Cardiac fibroblast (primary cell): Measurements from ENCODE around the gene PUM2.
"Not testable (repeated sequence)": the region's sequence is repeated elsewhere in the genome, so short reads cannot be mapped to it uniquely, and the experiment has no call there.

Experiments
- DNase-seq, 2 donors: peaks; one replicate each; pipeline versions ENCODE4 v3.0.0 to v3.0.0-alpha.2; 2010; ENCODE audit warnings: low read depth in 2 of 2
- H3K4me3 ChIP-seq, 2 donors: replicated peaks in 1 of 2; 1 replicate in 1 of 2; 2 replicates in 1 of 2; pipeline ENCODE4 v1.5.1; 2011; ENCODE audit warnings: low read depth in 2 of 2, low read length in 2 of 2, mild to moderate bottlenecking in 2 of 2, moderate library complexity in 1 of 2
- TF ChIP-seq, protein P1 (sequence below): IDR thresholded peaks from one replicate; pipeline ENCODE4 v1.5.1; 2011; ENCODE audit warnings: low read depth, mild to moderate bottlenecking, low read length, inconsistent platforms

The PUM2 gene

DNA sequence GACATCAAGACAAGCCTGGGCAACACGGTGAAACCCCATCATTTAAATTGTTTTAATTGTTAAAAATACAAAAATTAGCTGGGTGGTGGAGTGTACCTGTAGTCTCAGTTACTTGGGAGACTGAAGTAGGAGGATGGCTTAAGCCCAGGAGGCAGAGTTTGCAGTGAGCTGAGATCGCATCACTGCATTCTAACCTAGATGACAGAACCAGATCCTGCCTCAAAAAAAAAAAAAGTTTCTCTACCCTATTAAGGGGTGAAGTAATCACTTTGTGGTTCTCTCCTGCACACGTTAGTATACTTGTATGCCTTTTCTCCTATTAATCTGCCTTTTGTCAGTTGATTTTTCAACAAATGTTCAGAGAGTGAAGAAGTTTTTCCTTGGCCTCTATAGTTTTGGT lies 18.1 kb upstream of the PUM2 start:
- DNase-seq: no peak
- no peak overlapping the region for H3K4me3 ChIP-seq
- TF ChIP-seq, protein P1, sequence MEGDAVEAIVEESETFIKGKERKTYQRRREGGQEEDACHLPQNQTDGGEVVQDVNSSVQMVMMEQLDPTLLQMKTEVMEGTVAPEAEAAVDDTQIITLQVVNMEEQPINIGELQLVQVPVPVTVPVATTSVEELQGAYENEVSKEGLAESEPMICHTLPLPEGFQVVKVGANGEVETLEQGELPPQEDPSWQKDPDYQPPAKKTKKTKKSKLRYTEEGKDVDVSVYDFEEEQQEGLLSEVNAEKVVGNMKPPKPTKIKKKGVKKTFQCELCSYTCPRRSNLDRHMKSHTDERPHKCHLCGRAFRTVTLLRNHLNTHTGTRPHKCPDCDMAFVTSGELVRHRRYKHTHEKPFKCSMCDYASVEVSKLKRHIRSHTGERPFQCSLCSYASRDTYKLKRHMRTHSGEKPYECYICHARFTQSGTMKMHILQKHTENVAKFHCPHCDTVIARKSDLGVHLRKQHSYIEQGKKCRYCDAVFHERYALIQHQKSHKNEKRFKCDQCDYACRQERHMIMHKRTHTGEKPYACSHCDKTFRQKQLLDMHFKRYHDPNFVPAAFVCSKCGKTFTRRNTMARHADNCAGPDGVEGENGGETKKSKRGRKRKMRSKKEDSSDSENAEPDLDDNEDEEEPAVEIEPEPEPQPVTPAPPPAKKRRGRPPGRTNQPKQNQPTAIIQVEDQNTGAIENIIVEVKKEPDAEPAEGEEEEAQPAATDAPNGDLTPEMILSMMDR: no peak

DNA sequence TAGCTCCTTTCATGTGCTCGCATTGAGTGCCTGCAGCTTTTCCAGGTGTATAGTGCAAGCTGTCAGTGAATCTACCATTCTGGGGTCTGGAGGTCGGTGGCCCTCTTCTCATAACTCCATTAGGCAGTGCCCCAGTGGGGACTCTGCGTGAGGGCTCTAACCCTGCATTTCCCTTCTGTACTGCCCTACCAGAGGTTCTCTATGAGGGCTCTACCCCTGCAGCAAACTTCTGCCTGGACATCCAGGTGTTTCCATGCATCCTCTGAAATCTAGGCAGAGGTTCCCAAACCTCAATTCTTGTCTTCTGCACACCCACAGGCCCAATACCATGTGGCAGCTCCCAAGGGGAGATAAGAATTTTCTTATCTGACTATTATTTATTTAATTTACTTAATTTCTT lies 17.3 kb upstream of the PUM2 start:
- not testable (repeated sequence) for DNase-seq, H3K4me3 ChIP-seq

DNA sequence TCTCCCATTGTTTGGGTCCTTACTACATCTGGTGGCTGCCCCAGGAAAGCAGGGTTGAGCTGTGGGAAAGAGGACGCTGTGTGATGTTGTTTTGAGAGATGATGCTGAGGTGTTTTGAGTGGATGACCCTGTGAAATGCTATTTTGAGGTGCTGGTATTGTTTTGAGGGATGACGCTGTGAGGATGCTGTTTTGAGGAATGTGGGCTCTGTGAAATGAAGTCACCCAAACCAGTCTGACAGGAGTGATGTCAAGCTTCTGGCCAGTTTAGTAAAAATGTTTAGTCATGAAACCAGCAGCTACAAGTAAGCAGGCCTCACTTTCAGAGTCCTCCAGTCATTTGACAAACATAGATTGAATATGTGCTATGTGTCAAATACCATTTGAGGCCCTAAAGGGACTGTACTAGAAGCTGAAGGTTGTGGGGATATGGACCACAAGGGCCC lies 16.1 kb upstream of the PUM2 start:
- TF ChIP-seq, protein P1: no peak
- DNase-seq: no peak
- H3K4me3 ChIP-seq: no peak overlapping the region

DNA sequence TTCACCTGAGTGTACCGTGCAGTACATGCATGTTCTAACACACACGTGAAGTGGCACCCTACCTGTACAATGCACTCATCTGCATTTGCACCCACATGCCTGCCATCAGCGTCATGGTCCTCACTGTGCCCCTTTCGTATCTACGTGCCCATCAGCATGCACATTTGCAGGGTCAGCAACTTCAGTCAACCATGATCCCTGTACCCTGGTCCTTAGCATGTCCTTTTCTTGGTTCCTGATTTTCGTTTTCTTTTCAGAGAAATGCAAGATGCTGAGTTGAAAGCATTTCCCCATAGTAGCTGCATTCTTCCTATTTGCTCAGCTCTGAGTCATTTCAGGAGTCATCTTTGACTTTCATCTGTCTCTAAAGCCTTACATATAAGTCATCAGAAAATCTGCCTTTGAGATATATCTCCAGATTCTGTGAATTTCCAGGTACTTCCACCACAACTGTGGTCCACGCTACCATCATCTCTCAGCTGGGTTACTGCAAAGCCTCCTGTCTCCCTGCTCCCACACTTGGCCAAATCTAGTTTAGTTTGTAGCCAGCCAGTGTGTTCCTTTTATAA lies 14.7 kb upstream of the PUM2 start:
- DNase-seq: peak in 1 of 2 donors; percentile 81
- no peak overlapping the region for H3K4me3 ChIP-seq
- TF ChIP-seq, protein P1: no peak

DNA sequence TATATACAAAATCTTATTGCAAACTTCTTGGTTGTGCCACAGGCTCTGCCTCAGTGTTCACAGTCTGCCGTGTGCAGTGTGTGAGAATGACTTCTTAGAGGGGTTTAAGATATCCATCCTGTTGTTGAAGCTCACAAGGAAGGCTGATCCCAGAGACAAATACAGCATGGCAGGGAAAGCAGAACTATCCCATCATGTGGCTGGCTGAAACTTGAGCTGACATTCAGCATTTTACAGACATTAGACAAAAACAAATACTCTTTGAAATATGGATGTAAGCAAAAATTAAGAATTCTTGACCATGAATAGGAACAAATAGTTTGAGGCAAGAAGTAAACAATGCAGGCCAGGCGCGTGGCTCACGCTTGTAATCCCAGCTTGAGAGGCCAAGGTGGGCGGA lies 12.9 kb upstream of the PUM2 start:
- DNase-seq: no peak
- TF ChIP-seq, protein P1: no peak
- H3K4me3 ChIP-seq: no peak overlapping the region

DNA sequence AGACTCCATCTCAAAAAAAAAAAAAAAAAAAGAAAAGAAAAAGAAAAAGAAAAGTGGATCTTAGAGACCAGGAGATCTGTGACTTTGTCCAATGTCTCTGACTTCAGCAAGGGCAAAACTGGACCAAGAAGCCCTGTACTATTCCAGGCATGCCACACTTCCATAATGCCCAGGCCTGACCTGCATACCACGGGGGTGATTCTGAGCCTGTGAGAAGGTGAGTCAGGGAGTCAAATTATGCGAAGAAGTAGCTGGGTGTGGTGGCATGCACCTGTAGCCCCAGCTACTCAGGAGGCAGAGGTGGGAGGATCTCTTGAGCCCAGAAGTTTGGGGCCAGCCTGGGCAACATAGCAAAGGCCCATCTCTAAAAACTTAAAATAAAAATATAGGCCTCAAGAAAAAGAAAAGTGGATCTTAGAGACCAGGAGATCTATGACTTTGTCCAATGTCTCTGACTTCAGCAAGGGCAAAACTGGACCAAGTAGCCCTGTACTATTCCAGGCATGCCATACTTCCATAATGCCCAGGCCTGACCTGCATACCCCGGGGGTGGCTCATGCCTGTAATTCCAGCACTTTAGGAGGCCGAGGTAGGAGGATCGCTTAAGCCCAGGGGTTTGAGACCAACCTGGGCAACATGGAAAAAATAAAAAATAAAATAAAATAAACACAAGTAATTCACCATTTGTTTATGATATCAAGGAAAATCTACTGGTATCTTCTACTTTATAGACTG lies 12.2 kb upstream of the PUM2 start:
- DNase-seq: no peak
- TF ChIP-seq, protein P1: no peak
- H3K4me3 ChIP-seq: no peak overlapping the region

DNA sequence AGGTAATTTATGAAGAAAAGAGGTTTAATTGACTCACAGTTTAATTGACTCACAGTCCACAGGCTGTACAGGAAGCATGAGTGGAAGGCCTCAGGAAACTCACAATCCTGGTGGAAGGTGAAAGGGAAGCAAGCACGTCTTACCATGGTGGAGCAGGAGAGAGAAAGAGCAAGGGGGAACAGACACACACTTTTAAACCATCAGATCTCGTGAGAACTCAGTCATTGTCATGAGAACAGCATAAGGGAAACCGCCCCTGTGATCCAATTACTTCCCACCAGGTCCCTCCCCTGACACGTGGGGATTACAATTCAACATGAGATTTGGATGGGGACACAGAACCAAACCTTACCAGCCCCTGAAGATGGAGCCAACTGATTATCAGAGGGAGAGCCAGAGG lies 11.2 kb upstream of the PUM2 start:
- TF ChIP-seq, protein P1: no peak
- no peak for DNase-seq
- no peak overlapping the region for H3K4me3 ChIP-seq
